ENCODE data around the gene ITPKB. TPM values are rescaled to one million over a fixed set of nuclear protein-coding genes. Genes with fewer than 3 reads are reported as not detected.

ITPKB gene
- polyA plus RNA-seq, 1 of the 3 experiments (the other 2 are of a cell fraction), result 2.4 TPM

DNA sequence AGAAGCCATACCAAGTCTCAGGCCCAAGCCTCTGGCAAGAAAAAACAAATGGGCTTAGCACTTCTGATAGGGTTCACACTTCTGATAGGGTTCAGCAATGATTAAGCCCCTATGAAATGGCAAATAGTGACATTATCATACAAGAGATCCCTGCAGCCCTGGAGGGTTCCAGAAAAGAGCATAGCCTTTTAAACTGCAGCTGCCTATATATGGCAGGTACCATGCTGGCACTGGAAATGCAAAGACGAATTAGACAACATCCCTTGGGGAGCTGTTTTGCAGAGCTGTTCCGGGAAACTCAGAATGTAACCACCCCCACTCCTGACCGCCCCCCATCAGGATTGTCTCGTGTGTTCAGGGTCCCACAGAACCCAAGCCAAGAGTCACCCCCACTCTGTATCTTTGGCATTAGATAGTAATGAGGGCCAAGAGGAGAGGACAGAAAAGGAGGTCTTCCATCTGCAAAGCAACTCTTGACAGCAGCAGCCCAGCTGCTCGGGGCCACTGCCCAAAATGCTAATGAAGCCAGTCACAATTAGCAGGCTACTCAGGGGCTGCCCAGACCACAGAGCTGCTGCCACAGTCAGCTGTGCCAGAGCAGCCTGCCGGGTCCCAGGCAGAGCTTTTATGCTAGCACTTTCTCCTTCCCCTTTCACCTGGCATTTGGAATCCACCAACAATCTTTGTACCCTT lies 50.9 kb downstream of the ITPKB start (continued):
- TF ChIP-seq USF1 (IDR thresholded peaks at IDR 0.05; ENCODE audit: borderline replicate concordance, low read depth) (no peak), REST (IDR thresholded peaks at IDR 0.05; ENCODE audit: low read depth, low read length) (no peak), RFX5 (IDR thresholded peaks at IDR 0.05; ENCODE audit: low read length) (no peak), FOXM1 (IDR thresholded peaks at IDR 0.05; ENCODE audit: low read depth) (no peak)

DNA sequence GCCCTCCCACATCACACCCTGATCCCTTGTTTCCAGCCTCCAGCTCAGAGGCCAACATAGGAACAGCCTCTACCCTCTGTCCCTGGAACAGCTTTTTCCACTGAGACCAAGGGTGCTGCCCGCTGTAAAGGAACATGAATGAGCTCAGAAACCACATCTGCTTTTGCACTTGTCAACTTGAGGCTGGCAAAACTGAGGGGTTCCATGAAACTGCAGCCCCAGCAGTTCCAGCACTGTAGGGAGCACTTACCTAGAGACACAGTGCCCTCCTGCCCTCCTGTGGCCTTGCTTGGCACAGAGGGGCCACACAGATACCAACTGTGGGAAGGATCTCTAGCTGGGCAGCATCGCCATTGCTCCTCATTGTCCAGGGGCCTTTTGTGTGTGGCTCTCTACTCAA lies 51.7 kb downstream of the ITPKB start:
- POLR2A ChIA-PET, result interaction anchor here (1.4 kb wide), 1 partner anchor 15 kb away, joined by 3 read pairs; no protein-coding TSS in a partner anchor
- Histone ChIP-seq H3K4me2 (no peak overlapping the region), H3K27ac (ENCODE audit: low read depth in 2 of 2, low read length in 1 of 2) (no peak overlapping the region), H3F3A (replicated peaks; ENCODE audit: insufficient read depth) (no peaks in the 10 kb centered on the region), H3K9me3 (no peaks in the 10 kb centered on the region), H3K79me2 (ENCODE audit: insufficient read depth) (no peaks in the 10 kb centered on the region), H3K9ac (no peak overlapping the region), H3K9me2 (no peaks in the 10 kb centered on the region), H4K20me1 (ENCODE audit: insufficient read depth) (no peaks in the 10 kb centered on the region), H3K4me3 (ENCODE audit: low read depth in 2 of 2, low read length in 1 of 2) (no peak overlapping the region), H3K36me3 (replicated peaks in 1 of 2; ENCODE audit: control insufficient read depth in 1 of 2, insufficient read depth in 2 of 2, low read length in 1 of 2) (no peaks in the 10 kb centered on the region), H3K4me1 (ENCODE audit: control insufficient read depth in 1 of 2, insufficient read depth in 2 of 2, low read depth in 1 of 2, low read length in 1 of 2) (peaks cover 0 to 18% of the 10 kb centered on the region in 2 experiments; a peak in 2 of 4 replicates), H3K27me3 (ENCODE audit: insufficient read depth) (no peaks in the 10 kb centered on the region), H2AFZ (ENCODE audit: low read depth) (no peak overlapping the region)
- 94% methylated on average over 2 of the region's 2 CpGs for WGBS (ENCODE audit: low lambda C conversion rate)
- no peak for DNase-seq
- CTCF ChIA-PET, result interaction anchor here (0.7 to 1.8 kb wide), 6 partner anchors 23 to 278 kb away, joined by 3 to 7 read pairs (median 4); no protein-coding TSS in a partner anchor
- TF ChIP-seq TCF12 (IDR thresholded peaks at IDR 0.05), result no peak
- TF ChIP-seq SMC3 (IDR thresholded peaks at IDR 0.05; ENCODE audit: low read depth, low read length), result 0 out of 2 replicates have a peak, but pooled peaks have one; percentile 17
- no peak for TF ChIP-seq USF1 (IDR thresholded peaks at IDR 0.05; ENCODE audit: borderline replicate concordance, low read depth)
- peak; percentile 29 for TF ChIP-seq RAD21 (IDR thresholded peaks at IDR 0.05; ENCODE audit: low read length)
- TF ChIP-seq, protein P1, sequence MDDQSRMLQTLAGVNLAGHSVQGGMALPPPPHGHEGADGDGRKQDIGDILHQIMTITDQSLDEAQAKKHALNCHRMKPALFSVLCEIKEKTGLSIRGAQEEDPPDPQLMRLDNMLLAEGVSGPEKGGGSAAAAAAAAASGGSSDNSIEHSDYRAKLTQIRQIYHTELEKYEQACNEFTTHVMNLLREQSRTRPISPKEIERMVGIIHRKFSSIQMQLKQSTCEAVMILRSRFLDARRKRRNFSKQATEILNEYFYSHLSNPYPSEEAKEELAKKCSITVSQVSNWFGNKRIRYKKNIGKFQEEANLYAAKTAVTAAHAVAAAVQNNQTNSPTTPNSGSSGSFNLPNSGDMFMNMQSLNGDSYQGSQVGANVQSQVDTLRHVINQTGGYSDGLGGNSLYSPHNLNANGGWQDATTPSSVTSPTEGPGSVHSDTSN (IDR thresholded peaks at IDR 0.05), result no peak
- TF ChIP-seq MEF2A (IDR thresholded peaks at IDR 0.05; ENCODE audit: borderline replicate concordance, low read depth), result no peak
- TF ChIP-seq CTCF (IDR thresholded peaks at IDR 0.05), result peak; percentile 25
- TF ChIP-seq SIN3A (IDR thresholded peaks at IDR 0.05; ENCODE audit: borderline replicate concordance, low read depth, low read length), result no peak
- TF ChIP-seq, protein P2, sequence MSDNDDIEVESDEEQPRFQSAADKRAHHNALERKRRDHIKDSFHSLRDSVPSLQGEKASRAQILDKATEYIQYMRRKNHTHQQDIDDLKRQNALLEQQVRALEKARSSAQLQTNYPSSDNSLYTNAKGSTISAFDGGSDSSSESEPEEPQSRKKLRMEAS (IDR thresholded peaks at IDR 0.05; ENCODE audit: low read depth), result no peak
